Body of pancreas (tissue), 4 donors: ENCODE measurements around the gene OSBPL9. TPM values are rescaled to one million over a fixed set of nuclear protein-coding genes. Genes with fewer than 3 reads are reported as not detected.
"Not testable (repeated sequence)": the region's sequence is repeated elsewhere in the genome, so short reads cannot be mapped to it uniquely, and the experiment has no call there.

ENCODE experiments used
- ATAC-seq: fragments of 150-250 bp; one replicate; pipeline ENCODE4 v1.9.1; 2016
- DNase-seq, 4 donors: peaks; one replicate each; pipeline ENCODE4 v3.0.0-alpha.2; 2019
- H3K27ac ChIP-seq, 4 donors: fragments of 200-600 bp; sonication (generic); 1 replicate in 3 of 4; 2 replicates in 1 of 4; pipeline versions ENCODE4 v1.5.1 to v1.6.1; 2016 to 2019; ENCODE audit warnings: mild to moderate bottlenecking in 1 of 4, mixed read lengths in 1 of 4, moderate library complexity in 1 of 4
- H3K27me3 ChIP-seq, 2 donors: fragments of 200-600 bp; sonication (generic); one replicate each; pipeline ENCODE4 v1.6.0; 2016; ENCODE audit warnings: mild to moderate bottlenecking in 1 of 2
- H3K36me3 ChIP-seq, 2 donors: fragments of 200-600 bp; sonication (generic); replicated peaks in 1 of 2; 2 replicates each; pipeline ENCODE4 v1.5.1; 2016; ENCODE audit warnings: low read depth in 2 of 2; ENCODE audit not compliant: insufficient read depth in 1 of 2
- H3K4me1 ChIP-seq: fragments of 200-600 bp; sonication (generic); one replicate; pipeline ENCODE4 v1.6.0; 2016
- H3K4me3 ChIP-seq, 2 donors: fragments of 200-600 bp; sonication (generic); 1 replicate in 1 of 2; 2 replicates in 1 of 2; pipeline ENCODE4 v1.5.1; 2016 to 2019
- H3K9me3 ChIP-seq, 3 donors: fragments of 200-600 bp; sonication (generic); 1 replicate in 2 of 3; 2 replicates in 1 of 3; pipeline ENCODE4 v1.5.1; 2016
- POLR2A ChIP-seq, 3 donors: fragments of 450-650 bp; IDR thresholded peaks; one replicate each; pipeline ENCODE4 v1.6.1; 2016; ENCODE audit warnings: antibody characterized with exemption in 3 of 3, mild to moderate bottlenecking in 2 of 3
- WGBS, 2 donors: methylation state at CpG; one replicate each; pipeline ENCODE4 v1.1.5; 2017; 5-methylcytosine and 5-hydroxymethylcytosine counted together
- intact Hi-C: fragments of 100-400 bp; cut with DNase I; formaldehyde crosslinking; loops from one replicate; pipeline ENCODE4 v1.15.1; 2023
- total RNA-seq, 2 donors: library from RNA; depleted of rRNA; stranded (reverse); fragments of >200 nt; gene quantifications; one replicate each; pipeline ENCODE4 v1.1.0, GENCODE V29; 2016
- TF ChIP-seq, protein P1 (sequence below), 7 experiments: fragments of 450-650 bp in 4 of 7; fragments of 200-600 bp in 3 of 7; sonication (generic) in 3 of 7; IDR thresholded peaks; one replicate each; pipeline ENCODE4 v1.5.1; 2016 to 2019; ENCODE audit warnings: antibody characterized with exemption in 7 of 7

Gene OSBPL9
- total RNA-seq, 2 donors from 2014 or later: 25.1 to 89.0 TPM

- Histone ChIP-seq H3K27ac (peak overlapping the region; percentile 2 to 51 (median 30)), H3K4me1 (peaks cover 17% of the 10 kb centered on the region), H3K4me3 (no peak overlapping the region), H3K9me3 (no peaks in the 10 kb centered on the region), H3K27me3 (no peaks in the 10 kb centered on the region), H3K36me3 (peaks cover 5 to 33% of the 10 kb centered on the region in 2 donors)
- no peak for TF ChIP-seq POLR2A (IDR thresholded peaks at IDR 0.05)
- WGBS, 2 donors: 100% methylated on average over 2 of the region's 2 CpGs
- intact Hi-C loops: no loop called here
- ATAC-seq (no peak), DNase-seq (peak in 1 of 4 donors; percentile 17)
These were observed 177.4 kb downstream of the OSBPL9 start for GRCh38 chr1:51794260-51794659.

- no peak for DNase-seq
- Histone ChIP-seq H3K27ac (peak overlapping the region; percentile 2 to 51 (median 30)), H3K4me3 (no peak overlapping the region), H3K36me3 (peaks cover 5 to 27% of the 10 kb centered on the region in 2 donors), H3K4me1 (peaks cover 17% of the 10 kb centered on the region), H3K9me3 (no peaks in the 10 kb centered on the region), H3K27me3 (no peaks in the 10 kb centered on the region)
- intact Hi-C loops: no loop called here
- peak; percentile 64 for ATAC-seq
- TF ChIP-seq, protein P1, sequence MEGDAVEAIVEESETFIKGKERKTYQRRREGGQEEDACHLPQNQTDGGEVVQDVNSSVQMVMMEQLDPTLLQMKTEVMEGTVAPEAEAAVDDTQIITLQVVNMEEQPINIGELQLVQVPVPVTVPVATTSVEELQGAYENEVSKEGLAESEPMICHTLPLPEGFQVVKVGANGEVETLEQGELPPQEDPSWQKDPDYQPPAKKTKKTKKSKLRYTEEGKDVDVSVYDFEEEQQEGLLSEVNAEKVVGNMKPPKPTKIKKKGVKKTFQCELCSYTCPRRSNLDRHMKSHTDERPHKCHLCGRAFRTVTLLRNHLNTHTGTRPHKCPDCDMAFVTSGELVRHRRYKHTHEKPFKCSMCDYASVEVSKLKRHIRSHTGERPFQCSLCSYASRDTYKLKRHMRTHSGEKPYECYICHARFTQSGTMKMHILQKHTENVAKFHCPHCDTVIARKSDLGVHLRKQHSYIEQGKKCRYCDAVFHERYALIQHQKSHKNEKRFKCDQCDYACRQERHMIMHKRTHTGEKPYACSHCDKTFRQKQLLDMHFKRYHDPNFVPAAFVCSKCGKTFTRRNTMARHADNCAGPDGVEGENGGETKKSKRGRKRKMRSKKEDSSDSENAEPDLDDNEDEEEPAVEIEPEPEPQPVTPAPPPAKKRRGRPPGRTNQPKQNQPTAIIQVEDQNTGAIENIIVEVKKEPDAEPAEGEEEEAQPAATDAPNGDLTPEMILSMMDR (IDR thresholded peaks at IDR 0.05): no peak
- no peak for TF ChIP-seq POLR2A (IDR thresholded peaks at IDR 0.05)
These were observed 178.0 kb downstream of the OSBPL9 start for GRCh38 chr1:51794868-51795267.

GRCh38 chr1:51799372-51799771, 182.5 kb downstream of the OSBPL9 start:
- ATAC-seq (no peak), DNase-seq (no peak)
- Histone ChIP-seq H3K4me3 (no peak overlapping the region), H3K9me3 (no peaks in the 10 kb centered on the region), H3K27ac (no peak overlapping the region), H3K27me3 (no peaks in the 10 kb centered on the region), H3K36me3 (peaks cover 0 to 12% of the 10 kb centered on the region in 2 donors), H3K4me1 (peaks cover 13% of the 10 kb centered on the region)
- WGBS, 2 donors: 97 to 100% methylated on average over 2 of the region's 2 CpGs
- TF ChIP-seq, protein P1 (IDR thresholded peaks at IDR 0.05): no peak
- no peak for TF ChIP-seq POLR2A (IDR thresholded peaks at IDR 0.05)
- intact Hi-C loops: no loop called here

GRCh38 chr1:51814513-51814912, 197.6 kb downstream of the OSBPL9 start:
- Histone ChIP-seq H3K36me3 (peaks cover 6 to 12% of the 10 kb centered on the region in 2 donors), H3K27me3 (no peaks in the 10 kb centered on the region), H3K4me3 (no peak overlapping the region), H3K9me3 (no peaks in the 10 kb centered on the region), H3K4me1 (no peaks in the 10 kb centered on the region), H3K27ac (no peak overlapping the region)
- no peak for TF ChIP-seq POLR2A (IDR thresholded peaks at IDR 0.05)
- TF ChIP-seq, protein P1 (IDR thresholded peaks at IDR 0.05): no peak
- DNase-seq (no peak), ATAC-seq (no peak)
- WGBS, 2 donors: 86 to 95% methylated on average over 1 of the region's 1 CpG
- intact Hi-C loops: no loop called here

DNA sequence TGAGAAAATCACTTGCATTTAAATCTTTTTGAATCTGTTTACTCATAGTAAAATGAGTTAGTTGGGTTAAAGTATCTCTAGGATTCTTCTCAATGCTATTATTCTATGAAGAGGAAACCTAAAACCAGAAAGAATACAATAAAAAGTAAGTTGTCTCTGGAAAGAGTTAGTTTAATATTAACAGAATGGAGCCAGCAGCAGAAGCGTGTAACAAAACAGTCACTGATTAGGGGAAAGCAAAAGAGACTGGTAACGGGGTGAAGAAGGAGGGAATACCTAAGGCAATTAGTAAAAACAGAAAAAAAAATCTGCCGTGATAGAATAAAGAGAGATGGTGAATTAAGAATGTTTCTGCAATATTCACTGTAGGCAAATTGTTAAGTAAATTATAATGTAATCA, 201.6 kb downstream of the OSBPL9 start:
- Histone ChIP-seq H3K4me3 (no peak overlapping the region), H3K4me1 (no peaks in the 10 kb centered on the region), H3K27me3 (no peaks in the 10 kb centered on the region), H3K27ac (peak overlapping the region in 2 of 4 donors; percentile 14 to 55), H3K9me3 (no peaks in the 10 kb centered on the region), H3K36me3 (peaks cover 0 to 6% of the 10 kb centered on the region in 2 donors)
- no peak for TF ChIP-seq POLR2A (IDR thresholded peaks at IDR 0.05)
- TF ChIP-seq, protein P1 (IDR thresholded peaks at IDR 0.05): no peak
- intact Hi-C loops: no loop called here
- ATAC-seq (no peak), DNase-seq (no peak)
- WGBS, 2 donors: 51 to 58% methylated on average over 3 of the region's 3 CpGs

GRCh38 chr1:51819021-51819420, 202.1 kb downstream of the OSBPL9 start:
- peak overlapping the region in 1 of 4 donors; percentile 10 for H3K27ac ChIP-seq
- H3K4me3 ChIP-seq, H3K27me3 ChIP-seq, ATAC-seq, DNase-seq, intact Hi-C loops, H3K9me3 ChIP-seq, H3K36me3 ChIP-seq, H3K4me1 ChIP-seq: not testable (repeated sequence)
- WGBS, 2 donors: 84 to 86% methylated on average over 9 of the region's 9 CpGs
